Vagina (tissue), 2 donors: ENCODE results near the gene GGTA1.

Source experiments
- POLR2A ChIP-seq, 2 donors: fragments of 450-650 bp; IDR thresholded peaks; one replicate each; pipeline ENCODE4 v1.6.1; 2017; ENCODE audit warnings: antibody characterized with exemption in 2 of 2, mild to moderate bottlenecking in 2 of 2, moderate library complexity in 2 of 2
- TF ChIP-seq, protein P1 (sequence below), 3 experiments: fragments of 450-650 bp in 2 of 3; fragments of 200-600 bp in 1 of 3; sonication (generic) in 1 of 3; IDR thresholded peaks; one replicate each; pipeline ENCODE4 v1.5.1; 2017 to 2019; ENCODE audit warnings: antibody characterized with exemption in 3 of 3, mild to moderate bottlenecking in 2 of 3, moderate library complexity in 2 of 3

DNA sequence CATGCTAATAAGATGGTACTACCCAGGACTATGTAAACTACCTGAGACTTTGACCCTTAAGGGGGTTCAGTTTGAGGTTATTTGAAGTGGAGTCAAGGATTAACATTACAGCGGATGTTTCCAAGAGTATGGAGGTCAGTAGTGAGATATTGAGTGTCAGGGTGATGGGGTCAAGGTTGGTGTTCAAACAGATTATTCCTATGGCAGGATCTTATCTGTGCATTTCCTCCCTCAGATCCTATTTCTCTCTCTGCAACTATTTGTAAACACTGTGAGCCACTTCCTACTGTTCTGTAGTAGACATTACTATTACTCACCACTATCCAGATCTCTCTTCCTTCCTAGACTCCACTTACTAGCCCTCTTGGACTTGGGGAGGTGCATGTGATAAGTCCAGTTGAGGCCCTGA is 75.6 kb downstream of the GGTA1 start:
- TF ChIP-seq, protein P1, sequence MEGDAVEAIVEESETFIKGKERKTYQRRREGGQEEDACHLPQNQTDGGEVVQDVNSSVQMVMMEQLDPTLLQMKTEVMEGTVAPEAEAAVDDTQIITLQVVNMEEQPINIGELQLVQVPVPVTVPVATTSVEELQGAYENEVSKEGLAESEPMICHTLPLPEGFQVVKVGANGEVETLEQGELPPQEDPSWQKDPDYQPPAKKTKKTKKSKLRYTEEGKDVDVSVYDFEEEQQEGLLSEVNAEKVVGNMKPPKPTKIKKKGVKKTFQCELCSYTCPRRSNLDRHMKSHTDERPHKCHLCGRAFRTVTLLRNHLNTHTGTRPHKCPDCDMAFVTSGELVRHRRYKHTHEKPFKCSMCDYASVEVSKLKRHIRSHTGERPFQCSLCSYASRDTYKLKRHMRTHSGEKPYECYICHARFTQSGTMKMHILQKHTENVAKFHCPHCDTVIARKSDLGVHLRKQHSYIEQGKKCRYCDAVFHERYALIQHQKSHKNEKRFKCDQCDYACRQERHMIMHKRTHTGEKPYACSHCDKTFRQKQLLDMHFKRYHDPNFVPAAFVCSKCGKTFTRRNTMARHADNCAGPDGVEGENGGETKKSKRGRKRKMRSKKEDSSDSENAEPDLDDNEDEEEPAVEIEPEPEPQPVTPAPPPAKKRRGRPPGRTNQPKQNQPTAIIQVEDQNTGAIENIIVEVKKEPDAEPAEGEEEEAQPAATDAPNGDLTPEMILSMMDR (IDR thresholded peaks at IDR 0.05), result no peak
- TF ChIP-seq POLR2A (IDR thresholded peaks at IDR 0.05), result no peak
